Measurements from ENCODE around the gene TBC1D14.
"Not testable (repeated sequence)": the region's sequence is repeated elsewhere in the genome, so short reads cannot be mapped to it uniquely, and the experiment has no call there.

TBC1D14 gene

DNA sequence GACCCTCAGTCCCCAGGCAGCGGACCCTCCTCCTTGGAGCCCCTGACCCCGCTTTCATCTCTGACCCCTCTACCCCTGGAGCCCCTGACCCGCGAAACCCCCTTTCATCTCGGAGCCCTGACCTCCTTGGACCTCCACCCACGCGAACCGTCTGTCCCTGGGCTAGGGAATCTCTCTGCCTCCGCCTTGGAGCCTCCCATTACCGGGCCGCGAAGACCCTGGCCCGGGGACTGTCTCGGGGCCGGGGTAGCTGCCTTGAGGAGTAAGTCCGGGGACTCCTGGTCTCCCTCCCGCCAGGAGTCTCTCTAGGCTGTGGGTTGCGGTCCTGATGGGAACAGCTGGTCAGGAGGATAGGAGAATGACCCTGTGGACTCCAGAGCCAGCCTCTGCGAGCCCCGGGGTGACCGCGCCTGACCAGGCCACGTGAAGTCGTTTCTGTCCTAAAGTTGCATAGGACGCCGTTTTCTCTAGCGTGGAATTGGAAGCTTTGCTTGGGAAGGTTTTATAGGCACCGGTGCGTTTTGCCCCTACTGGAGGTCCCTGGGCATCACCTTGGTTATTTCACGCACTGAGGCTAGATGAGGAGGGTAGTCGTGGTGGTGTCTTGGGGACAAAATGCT is 824 bp downstream of the TBC1D14 start:
- DNase-seq (ENCODE audit: low spot score) = peak; percentile 37

DNA sequence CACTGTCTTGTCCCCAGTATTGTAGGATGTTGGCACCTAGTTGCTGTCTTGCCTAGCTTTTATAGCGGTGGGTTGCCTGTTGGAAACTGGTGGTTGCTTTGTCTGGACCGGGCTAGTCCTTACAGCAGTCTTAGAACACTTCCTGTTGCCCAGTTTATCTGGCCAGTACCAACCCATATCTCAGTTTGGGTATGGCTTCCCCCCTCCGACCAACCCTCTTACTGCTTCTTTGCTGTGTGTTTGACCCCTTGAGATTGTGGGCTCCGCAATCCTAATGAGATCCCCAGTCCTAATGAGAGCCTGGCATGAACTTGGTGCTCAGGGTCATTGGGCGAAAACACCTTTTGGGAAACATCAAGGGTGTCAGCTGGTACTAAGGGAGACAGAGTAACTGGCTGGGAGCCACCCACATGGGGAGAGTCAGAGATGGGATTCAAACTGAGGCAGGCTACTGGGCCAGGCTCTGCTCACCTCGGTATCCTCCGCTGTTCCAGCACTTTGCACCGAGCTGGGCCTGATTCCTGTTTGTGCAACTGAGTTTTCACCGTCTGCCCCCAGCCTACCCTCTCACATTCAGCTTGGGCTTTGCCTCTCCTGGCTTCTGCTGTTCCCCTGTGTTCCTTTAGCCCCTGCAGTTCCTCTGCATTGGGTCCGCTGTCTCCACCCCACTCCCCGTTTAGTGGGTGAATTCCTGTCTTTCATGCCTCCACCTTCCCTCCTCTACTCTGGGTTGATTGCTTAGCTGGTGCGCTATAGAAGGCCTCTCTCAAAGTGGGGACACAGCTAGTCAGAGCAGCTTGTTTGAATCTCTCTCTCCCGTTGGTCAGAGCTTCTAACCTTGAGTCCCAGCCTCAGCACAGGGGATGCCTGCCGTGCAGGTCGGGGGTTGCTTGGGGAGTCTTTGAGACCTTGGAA is 1.6 kb downstream of the TBC1D14 start:
- DNase-seq (ENCODE audit: low spot score) = no peak

DNA sequence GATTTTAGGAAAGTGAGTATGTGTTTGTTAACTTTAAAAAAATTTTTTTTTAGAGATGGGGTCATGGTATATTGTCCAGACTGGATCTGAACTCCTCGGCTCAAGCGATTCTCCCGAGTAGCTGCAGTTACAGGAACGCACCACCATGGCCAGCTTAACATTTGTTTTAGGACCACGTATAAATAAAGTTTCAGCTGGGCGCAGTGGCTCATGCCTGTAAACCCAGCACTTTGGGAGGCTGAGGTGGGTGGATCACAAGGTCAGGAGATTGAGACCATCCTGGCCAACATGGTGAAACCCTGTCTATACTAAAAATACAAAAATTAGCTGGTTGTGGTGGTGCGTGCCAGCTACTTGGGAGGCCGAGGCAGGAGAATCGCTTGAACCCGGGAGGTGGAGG is 2.3 kb downstream of the TBC1D14 start:
- not testable (repeated sequence) for DNase-seq (ENCODE audit: low spot score)

DNA sequence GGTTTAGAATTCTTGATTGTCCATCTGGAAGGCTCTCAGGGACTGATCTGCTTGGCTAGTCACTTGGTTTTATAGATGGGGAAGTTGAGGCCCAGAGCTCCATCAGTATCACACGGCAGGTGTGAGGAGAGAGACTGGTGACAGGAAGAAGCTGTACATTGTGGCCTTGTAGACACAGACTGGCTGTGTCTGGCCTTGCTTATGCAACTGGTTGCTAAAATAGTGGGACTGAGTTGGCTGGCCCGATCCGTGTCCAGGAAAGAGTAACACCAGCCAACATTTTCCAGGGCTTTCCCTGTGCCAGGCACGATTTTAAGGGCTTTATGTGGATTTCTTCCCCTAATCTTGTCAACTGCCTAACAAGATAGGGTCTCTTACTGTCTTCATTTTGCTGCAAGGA is 2.8 kb downstream of the TBC1D14 start:
- DNase-seq (ENCODE audit: low spot score) = no peak

DNA sequence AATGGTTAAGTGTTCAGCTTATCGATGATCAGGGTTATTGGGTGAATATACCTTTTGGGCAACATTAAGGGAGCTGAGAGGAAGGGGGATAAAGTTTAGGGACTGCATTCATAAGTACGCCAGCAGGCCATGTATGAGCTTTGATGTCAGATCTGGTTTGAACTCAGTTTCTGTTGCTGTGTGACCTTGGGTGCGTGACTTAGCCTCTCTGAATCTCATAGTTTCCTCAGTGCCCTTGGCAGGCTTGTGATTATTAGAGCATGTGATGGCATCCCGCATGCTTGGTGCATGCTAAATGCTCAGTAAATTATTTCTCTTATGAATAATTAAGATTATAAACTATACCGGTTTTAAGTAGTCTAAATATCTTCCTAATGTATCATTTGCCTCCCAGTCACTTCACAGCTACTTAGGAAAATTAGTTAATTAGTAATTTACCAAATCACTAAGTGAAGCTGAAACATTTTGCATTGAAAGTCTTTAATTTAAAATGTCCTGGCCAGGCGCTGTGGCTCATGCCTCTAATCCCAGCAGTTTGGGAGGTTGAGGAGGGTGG is 3.8 kb downstream of the TBC1D14 start:
- no peak for DNase-seq (ENCODE audit: low spot score)

DNA sequence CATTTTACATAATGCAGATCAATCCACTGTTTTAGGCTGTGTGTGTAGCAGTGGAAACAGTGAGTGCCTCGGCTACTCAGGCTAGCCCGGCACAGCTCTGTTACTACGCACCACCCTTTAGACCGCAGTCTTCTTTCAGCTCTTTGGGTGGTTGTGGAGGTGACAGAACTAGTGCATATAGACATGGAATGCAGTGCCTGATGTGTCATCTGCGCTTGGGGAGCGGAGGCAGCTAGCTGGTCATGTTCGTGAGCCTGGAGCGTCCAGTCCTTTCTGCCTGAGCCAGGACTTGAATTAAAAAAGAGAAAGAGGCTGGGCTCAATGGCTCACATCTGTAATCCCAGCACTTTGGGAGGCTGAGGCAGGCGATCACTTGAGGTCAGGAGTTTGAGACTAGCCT is 4.8 kb downstream of the TBC1D14 start:
- no peak for DNase-seq (ENCODE audit: low spot score)

DNA sequence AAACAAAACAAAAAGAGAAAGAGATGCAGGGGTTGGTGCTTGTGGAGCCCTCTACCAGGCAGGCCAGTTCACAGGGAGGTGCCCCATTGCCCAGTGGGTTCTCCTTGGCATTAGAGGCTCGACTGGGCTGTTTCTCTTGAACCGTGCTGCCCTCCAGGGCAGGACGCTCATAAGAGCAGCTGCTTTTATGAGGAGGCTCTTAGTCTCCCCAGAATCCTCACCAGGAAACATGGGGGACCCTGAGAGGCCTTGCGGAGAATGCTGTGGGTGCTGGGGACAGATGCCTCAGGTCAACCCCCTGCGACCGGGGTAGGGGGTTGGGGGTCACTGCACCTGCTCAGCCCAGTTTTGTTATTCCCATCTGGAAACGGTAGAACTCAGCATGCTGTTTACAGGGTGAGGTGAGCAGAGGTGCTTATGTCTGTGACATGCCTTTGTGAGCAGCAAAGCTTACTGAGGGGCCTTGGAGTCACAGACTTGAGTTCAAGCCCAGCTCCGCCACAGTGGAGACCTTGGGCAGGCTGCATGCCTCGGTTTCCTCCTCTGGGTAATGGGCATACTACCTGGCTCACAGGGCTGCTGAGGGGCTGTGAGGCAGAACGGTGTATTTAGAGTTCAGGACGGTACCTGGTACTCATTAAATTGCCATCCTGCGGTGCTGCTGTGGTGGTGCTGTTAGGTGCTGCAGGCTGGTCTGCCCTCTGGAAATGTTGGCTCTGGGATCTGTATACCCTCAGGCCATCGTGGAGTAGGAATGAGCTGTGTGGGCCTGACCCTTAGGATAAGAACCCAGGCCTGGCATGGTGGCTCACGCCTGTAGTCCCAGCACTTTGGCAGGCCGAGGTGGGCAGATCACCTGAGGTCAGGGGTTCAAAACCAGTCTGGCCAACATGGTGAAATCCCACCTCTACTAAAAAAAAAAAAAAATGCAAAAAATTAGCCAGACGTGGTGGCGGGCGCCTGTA is 5.7 kb downstream of the TBC1D14 start:
- DNase-seq (ENCODE audit: low spot score) = no peak

DNA sequence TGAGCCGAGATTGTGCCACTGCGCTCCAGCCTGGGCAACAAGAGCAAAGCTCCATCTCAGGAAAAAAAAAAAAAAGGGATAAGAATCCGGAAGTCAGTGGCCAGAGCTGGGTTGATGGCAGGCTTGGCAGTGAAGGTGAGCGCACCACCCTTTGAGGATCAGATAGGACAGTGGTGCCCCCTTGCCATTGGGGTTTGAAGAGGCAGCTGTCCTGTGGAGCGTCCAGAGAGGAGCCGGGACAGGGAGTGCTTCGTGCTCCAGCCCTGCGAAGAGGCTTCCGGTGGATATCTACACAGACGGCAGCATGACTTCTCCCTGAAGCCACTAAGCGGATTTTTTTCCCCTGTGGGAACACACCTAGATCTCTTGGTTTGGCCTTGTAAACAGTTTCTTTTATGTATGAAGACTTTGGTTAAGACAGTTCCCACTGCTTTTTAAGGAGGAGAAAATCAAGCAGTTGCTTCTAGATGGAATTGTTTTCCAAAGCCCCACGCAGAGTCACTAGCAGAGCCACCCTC is 6.5 kb downstream of the TBC1D14 start:
- peak; percentile 44 for DNase-seq (ENCODE audit: low spot score)

DNA sequence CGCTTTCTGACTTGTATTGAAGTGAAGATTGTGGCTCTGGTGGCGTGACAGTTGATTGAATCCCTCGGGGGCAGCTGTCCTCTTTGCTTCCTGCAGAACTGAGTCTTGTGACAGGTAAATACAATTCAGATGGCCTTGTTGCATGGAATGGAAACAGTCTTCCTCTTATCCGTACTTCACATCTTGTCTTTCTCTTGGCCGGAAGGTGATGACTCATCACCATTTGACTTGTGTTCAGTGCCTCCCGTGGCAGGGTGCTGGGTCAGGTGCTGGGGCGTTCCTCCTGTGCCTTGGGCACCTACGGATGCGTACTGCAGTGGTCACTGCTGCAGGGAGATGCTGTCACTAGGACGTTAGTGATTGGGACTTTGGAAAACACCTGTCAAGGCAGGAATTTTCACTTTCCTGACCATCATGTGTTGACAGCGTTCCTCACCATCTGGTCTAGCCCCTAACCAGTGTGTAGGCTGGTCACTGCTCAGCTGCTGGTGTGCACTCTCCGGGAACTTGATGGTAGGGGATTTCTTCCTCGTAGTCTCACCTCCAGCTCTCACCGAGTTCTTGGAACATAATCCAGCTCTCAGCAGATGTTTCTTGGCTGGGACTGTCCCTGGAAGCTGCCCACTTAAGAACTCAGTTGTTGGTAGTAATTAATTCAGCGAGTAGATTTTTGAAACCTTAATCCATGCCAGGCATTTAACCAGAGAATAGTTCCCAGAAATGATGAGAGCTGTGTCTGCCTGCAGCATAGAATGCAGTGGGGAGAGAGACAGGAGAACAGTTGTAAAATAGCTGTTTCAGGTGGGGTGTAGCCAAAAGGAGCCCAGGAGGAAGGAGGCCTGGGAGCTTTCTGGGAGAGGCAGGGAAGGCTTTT is 7.2 kb downstream of the TBC1D14 start:
- peak; percentile 74 for DNase-seq (ENCODE audit: low spot score)

DNA sequence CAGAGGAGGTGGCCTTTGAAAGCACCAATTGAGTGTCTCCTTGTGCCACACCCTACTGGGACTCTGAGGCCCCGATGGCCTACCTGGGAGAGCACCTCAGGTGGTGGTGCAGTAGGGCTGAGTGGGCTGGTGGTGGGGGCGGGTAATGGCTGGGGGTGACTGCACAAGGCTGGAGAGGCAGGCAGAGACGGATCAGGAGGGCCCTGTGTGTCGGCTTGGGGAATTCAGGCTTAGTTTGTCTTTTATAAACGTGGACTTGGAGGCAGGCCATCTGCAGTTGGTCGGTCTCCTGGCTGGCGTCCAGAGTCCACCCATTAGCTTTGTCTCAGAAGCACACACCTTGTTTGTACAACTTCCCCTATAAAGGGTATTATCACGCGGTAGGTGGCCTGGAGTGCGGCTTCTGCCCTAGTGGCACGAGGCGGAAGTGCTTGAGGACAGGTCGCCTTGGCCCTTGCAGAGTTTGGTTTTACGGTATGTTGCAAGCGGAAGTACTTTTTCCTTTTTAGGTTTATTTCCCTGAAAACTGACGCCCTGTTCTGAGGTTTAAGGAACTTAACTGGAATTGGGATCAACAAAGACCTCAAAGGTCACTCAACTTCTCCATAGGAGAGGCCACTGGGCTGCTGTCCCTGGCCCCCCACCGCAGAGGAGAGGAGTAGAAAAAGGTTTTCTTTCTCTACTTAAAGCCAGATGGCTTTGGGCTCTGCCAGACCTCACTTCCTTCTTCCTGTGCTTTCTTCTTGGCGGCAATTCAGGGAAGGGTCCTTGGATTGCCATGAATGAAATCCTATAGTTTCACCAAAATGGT is 8.0 kb downstream of the TBC1D14 start:
- peak; percentile 85 for DNase-seq (ENCODE audit: low spot score)

DNA sequence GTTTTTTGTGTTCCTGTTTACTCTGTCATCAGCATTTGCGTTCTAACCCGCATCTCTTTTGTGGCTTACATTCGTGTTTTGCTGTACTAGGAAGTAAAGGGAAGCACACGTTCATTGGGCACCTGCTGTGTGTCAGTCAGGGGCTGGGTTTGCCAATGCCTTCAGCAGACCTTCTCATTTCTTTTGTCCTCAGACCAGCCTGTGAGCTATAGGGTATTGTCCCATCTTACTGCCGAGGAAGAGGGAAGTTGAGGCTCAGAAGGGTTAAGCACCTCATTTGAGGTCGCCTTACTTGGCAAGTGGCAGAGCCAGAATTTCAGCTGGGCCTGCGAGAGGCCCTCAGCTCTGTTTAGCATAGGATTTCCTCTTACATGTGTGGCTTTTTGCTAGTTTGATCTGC is 8.7 kb downstream of the TBC1D14 start:
- no peak for DNase-seq (ENCODE audit: low spot score)

DNA sequence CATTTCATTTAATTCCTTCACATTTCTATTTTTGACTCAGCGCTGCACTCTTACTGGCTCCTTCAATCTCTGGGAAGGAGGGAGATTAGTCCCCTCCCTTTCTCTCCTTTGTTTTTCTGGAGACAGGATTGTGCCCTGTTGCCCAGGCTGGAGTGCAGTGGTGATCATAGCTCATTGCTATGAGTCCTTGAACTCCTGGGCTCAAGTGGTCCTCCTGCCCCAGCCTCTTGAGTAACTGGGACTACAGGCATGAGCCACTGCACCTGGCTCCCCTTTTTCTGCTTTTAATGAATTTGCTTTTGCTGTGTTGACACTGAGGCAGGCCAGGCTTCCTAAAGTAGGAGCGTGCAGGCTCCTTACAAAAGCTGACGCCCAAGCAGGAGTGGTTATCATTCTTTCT is 10.5 kb downstream of the TBC1D14 start:
- DNase-seq (ENCODE audit: low spot score) = no peak

DNA sequence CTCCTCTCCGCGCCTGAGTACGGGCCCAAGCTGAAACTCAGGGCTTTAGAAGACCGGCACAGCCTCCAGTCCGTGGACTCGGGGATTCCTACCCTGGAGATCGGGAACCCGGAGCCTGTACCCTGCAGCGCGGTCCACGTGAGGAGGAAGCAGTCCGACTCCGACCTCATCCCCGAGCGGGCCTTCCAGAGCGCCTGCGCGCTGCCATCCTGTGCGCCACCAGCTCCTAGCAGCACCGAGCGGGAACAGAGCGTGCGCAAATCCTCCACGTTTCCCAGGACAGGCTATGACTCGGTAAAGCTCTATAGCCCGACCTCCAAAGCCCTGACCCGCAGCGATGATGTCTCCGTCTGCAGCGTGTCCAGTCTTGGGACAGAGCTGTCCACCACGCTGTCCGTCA is 13.9 kb downstream of the TBC1D14 start:
- no peak for DNase-seq (ENCODE audit: low spot score)

DNA sequence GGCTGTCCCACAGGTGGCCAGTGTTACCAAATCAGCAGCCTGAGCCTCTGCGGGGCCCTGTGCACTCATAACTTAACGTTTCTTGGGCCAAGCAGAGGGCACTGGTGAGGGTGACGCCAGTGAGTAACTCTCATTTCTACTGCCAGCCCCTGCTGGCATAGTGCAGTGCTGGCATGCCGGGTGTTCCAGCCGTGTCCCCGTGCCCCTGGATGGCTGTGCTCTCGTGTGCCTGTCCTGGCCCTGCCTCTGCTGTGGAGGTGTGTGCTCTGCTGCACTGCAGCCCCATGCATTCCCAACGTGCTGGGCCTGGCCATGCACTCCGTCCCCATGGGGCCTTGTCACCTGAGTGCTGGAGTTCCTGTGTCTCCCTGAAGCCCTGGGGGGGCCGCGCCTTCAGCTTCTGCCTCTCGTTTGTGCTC is 14.7 kb downstream of the TBC1D14 start:
- DNase-seq (ENCODE audit: low spot score) = no peak

DNA sequence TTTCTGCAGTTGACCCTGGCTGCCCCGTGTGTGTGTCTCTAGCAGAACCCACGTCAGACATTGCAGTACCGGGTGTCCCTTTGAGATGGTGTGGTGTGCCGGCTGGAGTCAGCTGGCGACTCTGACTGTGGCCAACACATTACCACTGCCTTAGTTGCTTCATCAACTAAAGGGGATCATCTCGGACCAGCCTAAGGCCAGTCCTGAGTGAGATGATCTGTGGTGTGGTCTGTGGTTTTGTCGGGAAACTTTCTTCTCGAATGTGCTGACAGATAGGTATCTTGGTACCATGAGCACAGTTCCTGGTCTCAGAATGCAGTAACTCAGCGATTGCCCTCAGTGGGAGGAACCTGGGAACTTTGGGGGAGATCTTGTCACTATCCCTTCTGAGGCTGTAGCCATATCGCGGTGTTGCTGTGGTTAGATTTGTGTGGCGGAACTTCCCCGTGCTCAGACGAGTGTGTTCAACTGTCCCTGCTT is 15.8 kb downstream of the TBC1D14 start:
- no peak for DNase-seq (ENCODE audit: low spot score)

DNA sequence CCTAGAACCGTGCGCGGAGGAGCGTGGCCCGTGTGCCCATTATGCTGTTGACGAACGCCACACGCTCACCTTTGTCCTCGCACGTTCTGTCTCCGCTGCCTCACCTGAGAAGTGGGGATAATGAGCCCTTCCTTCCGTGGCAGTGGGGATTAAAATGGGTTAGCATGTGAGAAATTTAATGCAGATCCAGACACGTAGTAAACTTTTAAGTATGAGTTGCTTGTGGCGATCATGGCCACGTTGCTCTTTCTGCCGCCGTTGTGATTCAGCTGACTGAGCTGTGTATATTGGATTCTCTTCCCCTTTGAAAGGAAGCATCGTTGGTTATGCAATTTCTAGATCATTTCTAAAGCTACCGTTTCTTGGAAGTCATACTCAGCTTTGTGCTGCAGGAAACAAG is 16.5 kb downstream of the TBC1D14 start:
- DNase-seq (ENCODE audit: low spot score) = no peak

DNA sequence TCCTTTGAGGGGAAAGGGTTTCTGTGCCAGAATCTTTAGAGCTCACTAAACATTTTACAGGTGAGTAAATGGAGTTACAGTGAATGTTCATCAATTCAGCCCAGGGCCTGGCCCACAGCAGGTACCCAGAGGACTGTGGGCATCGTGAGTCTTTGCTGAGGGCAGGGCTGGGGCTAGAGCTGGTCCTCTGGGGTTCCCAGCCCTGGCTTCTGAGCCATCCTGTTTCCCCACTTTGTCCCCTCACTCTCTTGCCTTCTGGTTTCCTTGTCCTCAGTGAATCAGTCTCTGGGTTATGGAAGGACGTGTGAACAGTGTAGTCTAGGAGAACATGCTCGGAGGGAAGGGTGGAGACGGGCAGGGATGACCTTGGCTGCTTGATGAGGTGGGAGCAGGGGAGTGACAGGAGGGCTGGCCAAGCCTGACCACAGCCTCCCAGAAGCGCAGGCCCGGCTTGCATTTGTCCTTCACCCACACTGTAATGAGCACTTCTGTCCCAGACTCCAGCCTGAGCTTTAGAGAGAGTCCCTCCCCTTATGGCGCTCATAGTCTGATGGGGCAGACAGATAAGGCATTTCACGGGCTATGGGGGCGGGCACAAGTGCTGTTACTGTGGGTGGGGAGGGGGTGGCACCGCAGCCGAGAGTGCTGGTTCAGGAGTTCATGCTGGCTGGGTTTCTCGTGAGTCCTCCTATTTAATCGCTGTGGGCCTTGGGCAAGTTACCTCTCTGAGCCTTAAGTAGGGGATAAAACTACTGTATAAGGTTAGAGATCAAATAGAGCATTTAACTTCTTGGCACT is 17.3 kb downstream of the TBC1D14 start:
- DNase-seq (ENCODE audit: low spot score) = no peak

DNA sequence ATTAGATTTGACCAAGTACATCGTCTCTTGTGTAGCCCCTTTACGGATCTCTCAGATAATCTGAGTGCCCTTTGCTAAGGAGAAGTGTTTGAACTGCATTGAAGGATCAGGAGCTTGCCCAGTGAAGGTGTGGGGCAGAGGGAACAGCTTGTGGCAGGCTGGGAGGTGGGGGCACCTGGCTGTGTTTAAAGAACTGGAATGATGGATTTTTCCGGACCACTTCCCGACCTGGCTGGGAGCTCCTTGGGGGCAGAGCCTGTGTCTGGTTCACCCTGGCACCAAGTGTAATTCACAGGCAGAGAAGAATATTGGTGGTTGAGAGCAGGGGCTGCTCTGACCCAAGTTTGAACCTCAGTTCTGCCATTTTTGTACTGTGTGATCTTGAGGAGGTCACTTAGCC is 18.5 kb downstream of the TBC1D14 start:
- DNase-seq (ENCODE audit: low spot score) = no peak

DNA sequence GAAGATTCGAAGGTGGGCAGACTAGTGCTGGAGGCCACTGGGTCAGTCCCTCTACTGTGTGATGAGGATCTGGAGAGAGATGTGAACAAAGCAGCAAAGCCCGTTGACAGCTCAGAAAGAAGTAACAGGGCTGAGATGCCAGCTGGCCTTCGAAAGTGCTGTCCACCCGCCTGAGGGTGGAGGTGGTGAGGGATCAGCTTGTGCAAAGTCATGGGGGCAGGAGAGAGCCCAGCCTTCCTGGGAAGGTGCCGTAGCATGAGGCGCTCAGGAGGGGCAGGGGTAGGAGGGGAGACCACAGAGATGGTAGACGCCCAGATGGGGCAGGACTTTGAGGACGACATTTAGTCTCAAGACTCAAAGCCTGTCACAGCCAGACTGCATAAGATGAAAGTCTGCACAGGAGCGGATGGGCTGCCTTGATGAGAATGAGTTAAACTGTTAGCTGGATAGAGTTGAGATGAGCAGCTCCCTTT is 19.7 kb downstream of the TBC1D14 start:
- DNase-seq (ENCODE audit: low spot score) = no peak

Measured in SW480 (cell line).